Measurements from ENCODE around the gene ARGLU1.

The ARGLU1 gene

GRCh38 chr13:106505295-106505694 is 62.6 kb downstream of the ARGLU1 start:
- no peak for FAIRE-seq
- DNase-seq (ENCODE audit: insufficient read length, low spot score): no peak

GRCh38 chr13:106503730-106504453 is 64.0 kb downstream of the ARGLU1 start:
- FAIRE-seq (no peak), DNase-seq (ENCODE audit: insufficient read length, low spot score) (no peak)

DNA sequence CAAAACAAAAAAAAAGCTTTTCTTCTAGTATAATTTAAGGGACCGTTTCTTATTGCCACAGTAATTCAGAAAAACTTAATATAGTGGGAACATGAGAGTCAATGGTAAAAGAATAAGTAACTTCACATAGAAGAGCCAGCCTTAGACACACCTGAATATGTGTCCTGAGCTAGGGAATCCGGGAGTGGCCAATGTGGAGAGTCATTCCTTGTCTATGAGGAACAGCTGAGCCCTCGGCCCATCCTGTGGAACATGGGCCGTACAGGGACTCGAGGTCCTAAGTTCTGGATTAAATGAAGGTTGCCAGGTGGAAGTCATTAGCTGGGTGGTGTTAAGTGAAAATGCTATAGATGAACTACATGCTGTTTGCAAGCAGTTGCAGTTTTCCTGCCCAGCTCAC is 64.7 kb downstream of the ARGLU1 start:
- FAIRE-seq (no peak), DNase-seq (ENCODE audit: insufficient read length, low spot score) (no peak)

DNA sequence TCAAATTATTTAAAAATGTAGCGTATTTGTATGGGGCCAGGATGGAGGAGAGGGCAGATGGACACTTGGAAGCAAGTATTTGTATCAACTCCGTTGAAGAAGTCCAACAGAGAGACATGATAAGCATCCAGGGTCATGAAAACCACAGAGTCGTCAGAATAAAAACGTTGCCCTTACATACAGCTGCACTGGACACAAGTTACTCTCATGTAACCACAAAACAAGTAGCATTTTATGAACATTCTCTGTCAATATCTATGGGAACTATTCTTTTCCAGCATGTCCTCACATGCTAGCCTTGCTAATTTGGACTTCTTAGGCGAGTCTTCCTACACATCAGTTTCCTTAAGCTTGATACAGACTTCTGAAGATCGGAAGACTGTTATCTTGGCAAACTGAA is 67.5 kb downstream of the ARGLU1 start:
- DNase-seq (ENCODE audit: insufficient read length, low spot score) (no peak), FAIRE-seq (no peak)

DNA sequence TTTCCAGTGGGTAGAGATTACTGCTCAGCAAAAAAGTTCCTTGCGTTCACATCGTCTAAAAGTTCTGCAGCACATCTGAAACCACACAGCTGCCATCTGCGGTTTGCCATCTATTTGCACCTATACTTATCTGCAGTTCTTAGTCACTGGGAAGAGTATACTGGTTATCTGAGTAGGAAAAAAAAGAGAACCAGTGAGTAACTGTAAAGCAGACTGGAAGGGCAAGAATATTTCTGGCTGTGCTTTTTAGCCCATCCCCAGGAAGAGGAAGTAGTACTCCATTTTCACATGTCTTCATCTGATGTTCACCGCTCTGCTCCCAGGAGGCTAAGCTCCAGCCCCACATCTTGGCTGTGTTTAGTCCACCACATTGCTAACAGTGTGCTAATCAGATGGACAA is 68.0 kb downstream of the ARGLU1 start:
- DNase-seq (ENCODE audit: insufficient read length, low spot score): no peak

GRCh38 chr13:106499113-106499512 is 68.8 kb downstream of the ARGLU1 start:
- DNase-seq (ENCODE audit: insufficient read length, low spot score): no peak
- no peak for FAIRE-seq

More for the DNA sequence above, 68.0 kb downstream of the ARGLU1 start:
- FAIRE-seq: no peak

GRCh38 chr13:106498571-106498970 is 69.4 kb downstream of the ARGLU1 start:
- FAIRE-seq (no peak), DNase-seq (ENCODE audit: insufficient read length, low spot score) (no peak)

DNA sequence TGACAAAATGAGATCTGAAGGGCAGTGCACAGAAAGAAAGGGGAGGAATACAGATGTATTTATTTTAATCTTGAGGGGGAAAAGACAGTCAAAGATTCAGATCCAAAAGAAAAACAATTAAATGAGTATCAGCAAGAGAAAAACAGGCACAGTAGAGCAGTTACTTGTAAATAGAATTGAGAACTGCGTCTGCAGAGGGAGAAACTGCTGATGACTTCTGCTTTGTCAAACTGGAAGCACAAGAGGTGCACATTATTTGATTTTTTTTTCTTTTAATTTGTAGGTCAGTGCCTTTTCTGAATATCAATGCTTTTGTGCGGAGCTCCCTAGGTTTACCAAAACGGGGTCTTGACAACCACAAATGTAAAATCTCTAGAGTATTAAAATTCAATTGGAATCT is 69.8 kb downstream of the ARGLU1 start:
- DNase-seq (ENCODE audit: insufficient read length, low spot score) (no peak), FAIRE-seq (no peak)

- FAIRE-seq (no peak), DNase-seq (ENCODE audit: insufficient read length, low spot score) (no peak)
Measured at GRCh38 chr13:106497079-106497478, 70.9 kb downstream of the ARGLU1 start.

DNA sequence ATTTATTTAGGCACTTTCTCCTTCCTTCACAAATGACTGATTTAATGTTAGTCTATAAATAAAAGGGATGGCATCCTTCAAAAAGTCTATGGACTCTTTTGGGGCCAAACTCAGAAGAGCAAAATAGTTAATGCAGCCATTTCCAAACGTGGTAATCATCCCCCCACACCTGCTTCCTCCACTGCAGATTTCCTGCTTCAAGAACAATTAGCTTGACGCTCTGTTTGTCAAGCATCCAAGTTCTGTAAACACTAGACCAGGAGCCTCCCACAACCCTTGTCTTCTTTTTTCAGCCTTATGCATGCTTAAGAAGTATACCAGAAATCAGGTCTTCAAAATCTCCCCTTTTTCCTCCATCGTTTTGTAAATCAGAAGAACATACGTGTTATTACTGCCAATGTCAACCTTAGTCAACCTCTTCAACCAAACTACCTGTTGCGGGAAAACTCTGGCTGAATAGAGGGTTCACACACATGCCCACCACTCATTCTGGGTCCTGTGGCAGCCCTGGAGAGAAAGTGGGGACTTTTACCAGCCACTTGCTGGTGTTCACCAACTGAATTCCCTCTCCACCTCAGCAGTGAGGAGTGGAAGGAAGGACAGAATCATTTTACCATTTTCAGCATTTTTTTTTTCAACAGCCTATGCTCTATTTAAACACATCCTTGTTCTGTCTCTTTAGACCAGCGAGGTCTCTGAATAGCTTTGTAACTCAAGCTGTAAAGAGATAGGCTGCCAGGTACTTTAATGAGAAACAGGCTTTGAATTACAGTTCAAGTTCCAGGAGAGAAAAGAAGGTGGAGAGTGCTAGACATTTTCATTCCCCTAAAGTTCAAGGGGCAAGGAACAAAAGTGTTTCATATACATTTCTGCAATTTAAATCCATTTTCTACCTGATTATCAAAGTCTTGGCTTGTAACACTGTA is 71.6 kb downstream of the ARGLU1 start:
- DNase-seq (ENCODE audit: insufficient read length, low spot score): no peak
- FAIRE-seq: no peak

- no peak for FAIRE-seq
- DNase-seq (ENCODE audit: insufficient read length, low spot score): no peak
Measured at GRCh38 chr13:106494936-106495335, 73.0 kb downstream of the ARGLU1 start.

DNA sequence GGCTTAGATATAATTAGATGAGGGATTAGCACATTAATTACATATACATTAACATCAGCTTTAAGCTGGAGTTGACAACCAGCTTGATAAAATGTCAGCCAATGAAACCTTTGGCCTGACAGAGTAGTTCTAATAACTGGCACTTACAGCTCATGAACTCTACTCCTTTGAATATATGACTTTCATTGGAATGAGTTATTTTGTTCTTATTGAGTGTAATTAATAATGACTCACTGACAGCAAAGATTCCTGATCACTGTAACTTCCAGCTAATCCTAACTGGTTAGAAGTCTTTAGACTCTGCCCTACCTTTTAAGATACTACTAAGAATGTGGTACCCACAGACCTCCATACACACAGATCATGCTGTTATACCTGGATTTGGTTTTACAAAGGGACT is 73.4 kb downstream of the ARGLU1 start:
- FAIRE-seq (no peak), DNase-seq (ENCODE audit: insufficient read length, low spot score) (no peak)

- FAIRE-seq (no peak), DNase-seq (ENCODE audit: insufficient read length, low spot score) (no peak)
Measured at GRCh38 chr13:106493533-106494220, 74.3 kb downstream of the ARGLU1 start.

- FAIRE-seq (no peak), DNase-seq (ENCODE audit: insufficient read length, low spot score) (no peak)
Measured at GRCh38 chr13:106492588-106493475, 75.1 kb downstream of the ARGLU1 start.

- no peak for DNase-seq (ENCODE audit: insufficient read length, low spot score)
- no peak for FAIRE-seq
Measured at GRCh38 chr13:106491928-106492587, 75.9 kb downstream of the ARGLU1 start.

Measured in HTR-8/SVneo (cell line).